H9 (cell line): ENCODE data around the gene C3orf20. TPM values are rescaled to one million over a fixed set of nuclear protein-coding genes. Genes with fewer than 3 reads are reported as not detected.

Experiments
- DNase-seq: peaks from one replicate; pipeline ENCODE4 v3.0.0-alpha.2; 2017
- H2AFZ ChIP-seq: one replicate; pipeline ENCODE4 v1.6.1; 2013; ENCODE audit warnings: mild to moderate bottlenecking, low read length, control low read depth, moderate library complexity
- H2AK5ac ChIP-seq: 2 replicates; pipeline ENCODE4 v1.6.1; 2013; ENCODE audit warnings: low read length, control low read depth, mixed read lengths; ENCODE audit not compliant: insufficient read length
- H2BK120ac ChIP-seq: one replicate; pipeline ENCODE4 v1.6.1; 2013; ENCODE audit warnings: low read depth, mild to moderate bottlenecking, low read length, control low read depth, inconsistent platforms; ENCODE audit not compliant: poor library complexity, severe bottlenecking
- H2BK12ac ChIP-seq: 2 replicates; pipeline ENCODE4 v1.6.1; 2013; ENCODE audit warnings: low read length, control low read depth, mixed read lengths, low read depth; ENCODE audit not compliant: insufficient read length
- H2BK15ac ChIP-seq: 2 replicates; pipeline ENCODE4 v1.6.1; 2013; ENCODE audit warnings: low read depth, low read length, control low read depth
- H2BK20ac ChIP-seq: one replicate; pipeline ENCODE4 v1.6.1; 2013; ENCODE audit warnings: low read depth, mild to moderate bottlenecking, low read length, control low read depth, inconsistent platforms; ENCODE audit not compliant: poor library complexity, severe bottlenecking
- H2BK5ac ChIP-seq: 2 replicates; pipeline ENCODE4 v1.6.1; 2013; ENCODE audit warnings: low read length, control low read depth, mixed read lengths; ENCODE audit not compliant: insufficient read length
- H3K14ac ChIP-seq: 2 replicates; pipeline ENCODE4 v1.6.1; 2013; ENCODE audit warnings: low read length, control low read depth; ENCODE audit not compliant: insufficient read depth
- H3K18ac ChIP-seq: 2 replicates; pipeline ENCODE4 v1.6.1; 2013; ENCODE audit warnings: low read depth, mild to moderate bottlenecking, mixed read lengths, low read length, control low read depth; ENCODE audit not compliant: insufficient read length
- H3K23ac ChIP-seq: 2 replicates; pipeline ENCODE4 v1.6.1; 2013; ENCODE audit warnings: low read length, control low read depth, mixed read lengths, low read depth; ENCODE audit not compliant: insufficient read length
- H3K23me2 ChIP-seq: 2 replicates; pipeline ENCODE4 v1.6.1; 2013; ENCODE audit warnings: low read depth, mild to moderate bottlenecking, mixed read lengths, low read length, control low read depth; ENCODE audit not compliant: insufficient read length, poor library complexity, severe bottlenecking
- H3K27ac ChIP-seq: 2 replicates; pipeline ENCODE4 v1.5.1; 2013; ENCODE audit warnings: low read length, control low read depth, mixed read lengths, low read depth; ENCODE audit not compliant: insufficient read length
- H3K27me3 ChIP-seq: 2 replicates; pipeline ENCODE4 v1.6.1; 2013; ENCODE audit warnings: low read length, control low read depth, inconsistent platforms; ENCODE audit not compliant: insufficient read depth
- H3K4ac ChIP-seq: 2 replicates; pipeline ENCODE4 v1.6.1; 2013; ENCODE audit warnings: low read depth, mild to moderate bottlenecking, control low read depth, inconsistent platforms, low read length, moderate library complexity
- H3K4me1 ChIP-seq: 2 replicates; pipeline ENCODE4 v1.6.1; 2013; ENCODE audit warnings: low read length, control low read depth, inconsistent platforms; ENCODE audit not compliant: insufficient read depth
- H3K4me2 ChIP-seq: 2 replicates; pipeline ENCODE4 v1.6.1; 2013; ENCODE audit warnings: low read length, control low read depth, mixed read lengths; ENCODE audit not compliant: insufficient read length, insufficient read depth
- H3K56ac ChIP-seq: 2 replicates; pipeline ENCODE4 v1.6.1; 2013; ENCODE audit warnings: low read depth, mild to moderate bottlenecking, mixed read lengths, low read length, control low read depth; ENCODE audit not compliant: insufficient read length
- H3K79me1 ChIP-seq: 2 replicates; pipeline ENCODE4 v1.6.1; 2013; ENCODE audit warnings: low read depth, mild to moderate bottlenecking, moderate library complexity, low read length, control low read depth, inconsistent platforms; ENCODE audit not compliant: insufficient read depth, poor library complexity, severe bottlenecking
- H3K79me2 ChIP-seq: 2 replicates; pipeline ENCODE4 v1.6.1; 2013; ENCODE audit warnings: low read length, control low read depth, inconsistent platforms; ENCODE audit not compliant: insufficient read depth
- H3K9ac ChIP-seq: 2 replicates; pipeline ENCODE4 v1.6.1; 2013; ENCODE audit warnings: low read length, control low read depth, mixed read lengths; ENCODE audit not compliant: insufficient read length; ENCODE audit errors: extremely low read depth
- H3K9me3 ChIP-seq: one replicate; pipeline ENCODE4 v1.6.1; 2013; ENCODE audit warnings: low read depth, low read length, inconsistent platforms; ENCODE audit not compliant: control insufficient read depth
- H3T11ph ChIP-seq: one replicate; pipeline ENCODE4 v1.6.1; 2013; ENCODE audit warnings: mild to moderate bottlenecking, low read length, control low read depth, inconsistent platforms
- H4K20me1 ChIP-seq: one replicate; pipeline ENCODE4 v1.6.1; 2013; ENCODE audit not compliant: control insufficient read depth, insufficient read length, insufficient read depth
- H4K5ac ChIP-seq: 2 replicates; pipeline ENCODE4 v1.6.1; 2013; ENCODE audit warnings: low read depth, mild to moderate bottlenecking, mixed read lengths, low read length, control low read depth; ENCODE audit not compliant: insufficient read length
- H4K8ac ChIP-seq: replicated peaks from 2 replicates; pipeline ENCODE4 v1.6.1; 2013; ENCODE audit warnings: low read length, control low read depth, mixed read lengths, low read depth; ENCODE audit not compliant: insufficient read length
- H4K91ac ChIP-seq: 2 replicates; pipeline ENCODE4 v1.6.1; 2013; ENCODE audit warnings: low read depth, mild to moderate bottlenecking, moderate library complexity, mixed read lengths, low read length, control low read depth; ENCODE audit not compliant: insufficient read length
- H3K27ac Mint-ChIP-seq, 3 experiments: 2 replicates in 2 of 3; 3 replicates in 1 of 3; pipeline ENCODE4 v1.8.0; 2020 to 2021; ENCODE audit warnings: mixed read lengths in 3 of 3, mild to moderate bottlenecking in 1 of 3, moderate library complexity in 1 of 3
- H3K27me3 Mint-ChIP-seq: 2 replicates; pipeline ENCODE4 v1.8.0; 2021; ENCODE audit warnings: low read depth, mild to moderate bottlenecking, moderate library complexity, mixed read lengths
- H3K36me3 Mint-ChIP-seq, 3 experiments: 2 replicates in 2 of 3; 3 replicates in 1 of 3; pipeline ENCODE4 v1.8.0; 2020 to 2021; ENCODE audit warnings: low read depth in 3 of 3, mixed read lengths in 3 of 3; ENCODE audit not compliant: insufficient read depth in 1 of 3
- H3K4me1 Mint-ChIP-seq, 2 experiments: 2 replicates each; pipeline ENCODE4 v1.8.0; 2020; ENCODE audit warnings: mixed read lengths in 2 of 2
- H3K4me3 Mint-ChIP-seq, 2 experiments: 2 replicates in 1 of 2; 3 replicates in 1 of 2; pipeline ENCODE4 v1.8.0; 2020 to 2021; ENCODE audit warnings: mild to moderate bottlenecking in 2 of 2, mixed read lengths in 2 of 2, moderate library complexity in 1 of 2
- H3K9me3 Mint-ChIP-seq, 2 experiments: 2 replicates in 1 of 2; 3 replicates in 1 of 2; pipeline ENCODE4 v1.8.0; 2020; ENCODE audit warnings: mild to moderate bottlenecking in 2 of 2, mixed read lengths in 2 of 2, moderate library complexity in 1 of 2
- WGBS: extraction: QIAGEN DNeasy Blood & Tissue Kit; methylation state at CpG from one replicate; pipeline ENCODE4 v1.1.7; 2013; ENCODE audit warnings: missing lambda C conversion rate, low lambda C conversion rate, mixed read lengths; ENCODE audit not compliant: insufficient read length; ENCODE audit errors: extremely low coverage; 5-methylcytosine and 5-hydroxymethylcytosine counted together
- total RNA-seq: library from RNA; stranded (reverse); gene quantifications from 2 replicates; pipeline ENCODE4 v1.2.1, GENCODE V29; 2021
- TF ChIP-seq, protein P1 (sequence below): fragments of 200-600 bp; sonication (generic); conservative IDR thresholded peaks from 3 replicates; pipeline ENCODE4 v1.8.0; 2021; ENCODE audit warnings: antibody characterized with exemption, mild to moderate bottlenecking

Gene C3orf20
- total RNA-seq, 1 experiment from 2014 or later = not detected

GRCh38 chr3:14680716-14681115 is 5.8 kb downstream of the C3orf20 start:
- no peak overlapping the region for H3K56ac ChIP-seq
- Mint-ChIP-seq H3K4me3 (no peak overlapping the region), H3K36me3 (peaks cover 0 to 8% (median 4%) of the 10 kb centered on the region in 3 experiments; a peak in 2 of 7 replicates), H3K27ac (no peak overlapping the region), H3K27me3 (peaks cover 15% of the 10 kb centered on the region), H3K4me1 (no peaks in the 10 kb centered on the region), H3K9me3 (peaks cover 9 to 10% of the 10 kb centered on the region in 2 experiments)
- no peak overlapping the region for H2BK5ac ChIP-seq
- no peak overlapping the region for H3K18ac ChIP-seq
- H2AFZ ChIP-seq = no peak overlapping the region
- H3K14ac ChIP-seq = no peak overlapping the region
- H3K4me2 ChIP-seq = no peak overlapping the region
- no peak overlapping the region for H2BK12ac ChIP-seq
- H2BK15ac ChIP-seq = no peak overlapping the region
- no peak overlapping the region for H3K23ac ChIP-seq
- no peak overlapping the region for H2BK120ac ChIP-seq
- no peaks in the 10 kb centered on the region for H3K79me1 ChIP-seq
- no peak overlapping the region for H4K5ac ChIP-seq
- no peak overlapping the region for H2BK20ac ChIP-seq
- H3K4me1 ChIP-seq = no peaks in the 10 kb centered on the region
- no peaks in the 10 kb centered on the region for H4K20me1 ChIP-seq
- H4K91ac ChIP-seq = no peak overlapping the region
- DNase-seq = no peak
- no peak overlapping the region for H4K8ac ChIP-seq
- H3K9ac ChIP-seq = no peak overlapping the region
- no peak overlapping the region for H3T11ph ChIP-seq
- TF ChIP-seq, protein P1, sequence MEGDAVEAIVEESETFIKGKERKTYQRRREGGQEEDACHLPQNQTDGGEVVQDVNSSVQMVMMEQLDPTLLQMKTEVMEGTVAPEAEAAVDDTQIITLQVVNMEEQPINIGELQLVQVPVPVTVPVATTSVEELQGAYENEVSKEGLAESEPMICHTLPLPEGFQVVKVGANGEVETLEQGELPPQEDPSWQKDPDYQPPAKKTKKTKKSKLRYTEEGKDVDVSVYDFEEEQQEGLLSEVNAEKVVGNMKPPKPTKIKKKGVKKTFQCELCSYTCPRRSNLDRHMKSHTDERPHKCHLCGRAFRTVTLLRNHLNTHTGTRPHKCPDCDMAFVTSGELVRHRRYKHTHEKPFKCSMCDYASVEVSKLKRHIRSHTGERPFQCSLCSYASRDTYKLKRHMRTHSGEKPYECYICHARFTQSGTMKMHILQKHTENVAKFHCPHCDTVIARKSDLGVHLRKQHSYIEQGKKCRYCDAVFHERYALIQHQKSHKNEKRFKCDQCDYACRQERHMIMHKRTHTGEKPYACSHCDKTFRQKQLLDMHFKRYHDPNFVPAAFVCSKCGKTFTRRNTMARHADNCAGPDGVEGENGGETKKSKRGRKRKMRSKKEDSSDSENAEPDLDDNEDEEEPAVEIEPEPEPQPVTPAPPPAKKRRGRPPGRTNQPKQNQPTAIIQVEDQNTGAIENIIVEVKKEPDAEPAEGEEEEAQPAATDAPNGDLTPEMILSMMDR = no peak
- H3K4ac ChIP-seq = no peak overlapping the region
- no peak overlapping the region for H3K27ac ChIP-seq
- no peaks in the 10 kb centered on the region for H3K27me3 ChIP-seq
- no peaks in the 10 kb centered on the region for H3K9me3 ChIP-seq
- H2AK5ac ChIP-seq = no peak overlapping the region
- no peaks in the 10 kb centered on the region for H3K23me2 ChIP-seq
- no peaks in the 10 kb centered on the region for H3K79me2 ChIP-seq
- no CpG with 5 or more reads among the region's 2 CpGs for WGBS
